Esophagus muscularis mucosa (tissue), 4 donors: Measurements from ENCODE around the gene ACACB.

Experiments
- CTCF ChIP-seq, 3 experiments: fragments of 200-600 bp in 2 of 3; fragments of 450-650 bp in 1 of 3; sonication (generic) in 2 of 3; IDR thresholded peaks; one replicate each; pipeline ENCODE4 v1.5.1; 2017 to 2019; ENCODE audit warnings: antibody characterized with exemption in 3 of 3, mild to moderate bottlenecking in 2 of 3, moderate library complexity in 1 of 3
- EP300 ChIP-seq: sonication (generic); formaldehyde crosslinking; IDR thresholded peaks from one replicate; pipeline ENCODE4 v1.6.1; 2017; ENCODE audit warnings: antibody characterized with exemption
- POLR2A ChIP-seq: fragments of 450-650 bp; IDR thresholded peaks from one replicate; pipeline ENCODE4 v1.6.1; 2017; ENCODE audit warnings: antibody characterized with exemption, moderate library complexity, mild to moderate bottlenecking, low read depth
- POLR2AphosphoS5 ChIP-seq, 2 donors: sonication (generic); formaldehyde crosslinking; IDR thresholded peaks; one replicate each; pipeline ENCODE4 v1.6.1; 2017; ENCODE audit warnings: antibody characterized with exemption in 2 of 2

GRCh38 chr12:109247831-109248654, 131.7 kb downstream of the ACACB start:
- no peak for TF ChIP-seq POLR2A
- no peak for TF ChIP-seq CTCF (IDR thresholded peaks at IDR 0.05)
- no peak for TF ChIP-seq POLR2AphosphoS5 (IDR thresholded peaks at IDR 0.05)
- no peak for TF ChIP-seq EP300
